HG02884 (cell line): ENCODE data around the gene PARD3.

Experiments
- ATAC-seq: cut with Tn5 transposase; IDR thresholded peaks from one replicate; pipeline ENCODE4 v1.9.1; 2021; ENCODE audit warnings: mild to moderate bottlenecking, moderate library complexity; ENCODE audit not compliant: unreplicated experiment

The PARD3 gene

GRCh38 chr10:34549953-34550352 lies 265.1 kb downstream of the PARD3 start:
- no peak for ATAC-seq

GRCh38 chr10:34549001-34549400 lies 266.1 kb downstream of the PARD3 start:
- no peak for ATAC-seq

- no peak for ATAC-seq
Observed at GRCh38 chr10:34548466-34548865, 266.6 kb downstream of the PARD3 start.

- ATAC-seq: no peak
Observed at GRCh38 chr10:34547695-34548094, 267.4 kb downstream of the PARD3 start.

- ATAC-seq: no peak
Observed at GRCh38 chr10:34547291-34547690, 267.8 kb downstream of the PARD3 start.

- ATAC-seq: no peak
Observed at GRCh38 chr10:34544400-34544799, 270.7 kb downstream of the PARD3 start.

GRCh38 chr10:34543716-34544115 lies 271.4 kb downstream of the PARD3 start:
- no peak for ATAC-seq

- ATAC-seq: no peak
Observed at GRCh38 chr10:34540492-34540891, 274.6 kb downstream of the PARD3 start.

GRCh38 chr10:34539533-34540315 lies 275.4 kb downstream of the PARD3 start:
- ATAC-seq: peak; percentile 67

GRCh38 chr10:34538281-34538829 lies 276.7 kb downstream of the PARD3 start:
- peak; percentile 44 for ATAC-seq

- ATAC-seq: peak; percentile 55
Observed at GRCh38 chr10:34537629-34538231, 277.4 kb downstream of the PARD3 start.

GRCh38 chr10:34535872-34536271 lies 279.2 kb downstream of the PARD3 start:
- no peak for ATAC-seq

- ATAC-seq: no peak
Observed at GRCh38 chr10:34530778-34531177, 284.3 kb downstream of the PARD3 start.

- peak; percentile 55 for ATAC-seq
Observed at GRCh38 chr10:34528320-34528719, 286.8 kb downstream of the PARD3 start.

- ATAC-seq: no peak
Observed at GRCh38 chr10:34526758-34527730, 288.1 kb downstream of the PARD3 start.

- ATAC-seq: no peak
Observed at GRCh38 chr10:34526186-34526585, 288.9 kb downstream of the PARD3 start.

- no peak for ATAC-seq
Observed at GRCh38 chr10:34524369-34525091, 290.6 kb downstream of the PARD3 start.

- no peak for ATAC-seq
Observed at GRCh38 chr10:34523017-34523767, 291.9 kb downstream of the PARD3 start.

GRCh38 chr10:34522546-34522945 lies 292.6 kb downstream of the PARD3 start:
- ATAC-seq: peak; percentile 61

- ATAC-seq: no peak
Observed at GRCh38 chr10:34520510-34520909, 294.6 kb downstream of the PARD3 start.
